Femur (tissue), 1 donor: Measurements from ENCODE around the gene ABHD1.
A peak's percentile ranks its signal among the peaks of the same experiment; 100 is the strongest.
"Not testable (repeated sequence)": the region's sequence is repeated elsewhere in the genome, so short reads cannot be mapped to it uniquely, and the experiment has no call there.

ENCODE experiments used
- DNase-seq: peaks from one replicate; pipeline ENCODE4 v3.0.0-alpha.2; 2017

ABHD1 gene

GRCh38 chr2:27111392-27112078 is 12.1 kb upstream of the ABHD1 start:
- DNase-seq = not testable (repeated sequence)

GRCh38 chr2:27115519-27115918 is 8.1 kb upstream of the ABHD1 start:
- DNase-seq = no peak

- DNase-seq = no peak
Observed at GRCh38 chr2:27117995-27118524, 5.6 kb upstream of the ABHD1 start.

- DNase-seq = no peak
Observed at GRCh38 chr2:27118525-27119329, 4.9 kb upstream of the ABHD1 start, which contains the start of gene CGREF1. Gene CGREF1, minus strand, starts transcription at chr2:27119128. Its CDS starts 14,762 bp downstream, at chr2:27104366.

GRCh38 chr2:27119330-27119670 is 4.3 kb upstream of the ABHD1 start:
- DNase-seq = not testable (repeated sequence)

GRCh38 chr2:27121906-27122305 is 1.7 kb upstream of the ABHD1 start:
- no peak for DNase-seq

- DNase-seq = no peak
Observed at GRCh38 chr2:27122791-27123190, 824 bp upstream of the ABHD1 start.

GRCh38 chr2:27125104-27125503 is 1.5 kb downstream of the ABHD1 start:
- no peak for DNase-seq

GRCh38 chr2:27126252-27126710 is 2.7 kb downstream of the ABHD1 start:
- no peak for DNase-seq

GRCh38 chr2:27127883-27128667 is 4.5 kb downstream of the ABHD1 start:
- DNase-seq = no peak

GRCh38 chr2:27128668-27129571 is 5.3 kb downstream of the ABHD1 start:
- no peak for DNase-seq

- no peak for DNase-seq
Observed at GRCh38 chr2:27130396-27130795, 6.8 kb downstream of the ABHD1 start.

- DNase-seq = no peak
Observed at GRCh38 chr2:27131429-27131828, 7.8 kb downstream of the ABHD1 start.

- DNase-seq = peak; percentile 33
Observed at GRCh38 chr2:27133195-27133875, 9.7 kb downstream of the ABHD1 start.

GRCh38 chr2:27133905-27134780 is 10.5 kb downstream of the ABHD1 start, which contains the start of gene PREB:
Gene PREB, minus strand, starts transcription at chr2:27134636. Its CDS starts 215 bp downstream, at chr2:27134421.
- DNase-seq = peak; percentile 98

GRCh38 chr2:27134781-27135477 is 11.3 kb downstream of the ABHD1 start:
- no peak for DNase-seq

GRCh38 chr2:27135478-27135955 is 11.9 kb downstream of the ABHD1 start:
- no peak for DNase-seq

GRCh38 chr2:27136751-27137150 is 13.1 kb downstream of the ABHD1 start:
- DNase-seq = no peak

GRCh38 chr2:27137322-27137935 is 13.8 kb downstream of the ABHD1 start:
- DNase-seq = no peak
